HuH-7.5 (cell line): ENCODE data around the gene OR8B12.
"Not testable (repeated sequence)": the region's sequence is repeated elsewhere in the genome, so short reads cannot be mapped to it uniquely, and the experiment has no call there.

ENCODE experiments used
- DNase-seq: peaks from one replicate; pipeline ENCODE4 v3.0.0; 2011; ENCODE audit warnings: low spot score

OR8B12 gene

GRCh38 chr11:124519850-124520549 lies 23.5 kb downstream of the OR8B12 start:
- DNase-seq, result no peak

GRCh38 chr11:124518989-124519451 lies 24.4 kb downstream of the OR8B12 start:
- no peak for DNase-seq

DNA sequence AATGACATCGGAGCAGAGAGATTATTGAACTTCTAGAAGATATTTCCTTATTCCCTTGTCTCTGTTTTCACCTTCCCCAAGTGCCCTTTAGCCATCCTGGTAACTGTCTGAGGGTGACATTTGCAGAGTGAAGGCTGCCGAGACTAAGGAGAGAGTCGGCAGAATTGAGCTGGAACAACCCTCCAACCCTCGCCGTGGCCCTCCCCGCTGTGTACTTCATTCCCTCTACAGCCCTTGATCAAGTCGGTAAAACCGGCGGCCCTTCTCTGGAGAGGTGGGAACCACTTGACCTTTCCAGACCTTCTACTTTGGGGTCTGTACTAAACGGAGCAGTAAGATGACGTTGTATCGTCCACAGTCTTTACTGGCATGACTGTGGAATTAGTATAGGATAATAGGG lies 26.1 kb downstream of the OR8B12 start:
- DNase-seq, result no peak

DNA sequence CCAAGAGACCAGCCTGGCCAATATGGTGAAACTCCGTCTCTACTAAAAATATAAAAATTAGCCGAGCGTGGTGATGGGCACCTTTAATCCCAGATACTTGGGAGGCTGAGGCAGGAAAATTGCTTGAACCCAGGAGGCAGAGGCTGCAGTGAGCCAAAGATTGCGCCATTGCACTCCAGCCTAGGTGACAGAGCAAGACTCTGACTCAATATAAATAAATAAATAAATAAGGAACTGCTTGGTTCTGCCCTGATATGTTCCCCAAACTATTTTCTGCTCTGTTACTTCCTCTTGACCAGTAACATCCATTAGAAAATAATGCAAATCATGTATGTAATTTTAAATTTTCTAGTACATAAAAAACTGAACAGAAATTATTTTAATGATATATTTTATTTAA lies 28.8 kb downstream of the OR8B12 start:
- not testable (repeated sequence) for DNase-seq

DNA sequence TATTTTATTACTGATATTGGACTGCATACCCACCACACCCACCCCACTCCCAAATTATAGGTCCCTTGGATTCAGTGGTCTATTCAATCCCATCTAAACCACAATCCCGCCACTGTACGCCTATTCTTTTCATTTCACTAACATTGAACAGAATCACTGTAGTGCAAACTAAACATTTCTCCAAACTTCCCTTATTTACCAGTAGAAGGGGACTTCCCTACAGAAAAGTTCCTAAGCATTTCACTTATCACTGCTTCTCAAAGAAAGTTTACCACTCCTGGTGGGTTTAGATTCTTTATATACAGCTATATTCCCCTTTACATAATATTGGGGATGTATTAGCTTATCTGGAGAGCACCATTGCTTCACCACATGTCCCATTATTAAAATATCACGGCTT lies 29.3 kb downstream of the OR8B12 start:
- no peak for DNase-seq

- no peak for DNase-seq
Observed at GRCh38 chr11:124511745-124512144, 31.7 kb downstream of the OR8B12 start.

DNA sequence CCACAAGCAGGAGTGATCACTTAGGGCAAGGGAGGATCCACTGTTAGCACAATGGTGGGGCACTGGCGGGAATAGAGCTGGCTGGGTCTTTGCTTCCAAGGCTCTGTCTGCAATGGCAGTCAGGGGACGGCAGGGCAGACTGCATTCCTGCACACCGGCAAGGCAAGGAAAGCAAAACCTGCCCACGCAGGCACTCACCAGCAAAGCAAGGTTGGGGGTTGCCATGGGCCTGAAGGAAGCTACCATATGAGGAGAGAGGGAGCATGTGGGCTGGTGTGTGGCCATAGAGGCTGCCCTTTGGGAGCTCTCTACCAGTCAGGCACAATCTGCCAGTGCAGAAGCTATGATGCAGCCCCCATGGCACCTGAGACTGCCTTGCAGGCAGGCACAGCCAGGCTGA lies 33.2 kb downstream of the OR8B12 start:
- DNase-seq, result no peak

DNA sequence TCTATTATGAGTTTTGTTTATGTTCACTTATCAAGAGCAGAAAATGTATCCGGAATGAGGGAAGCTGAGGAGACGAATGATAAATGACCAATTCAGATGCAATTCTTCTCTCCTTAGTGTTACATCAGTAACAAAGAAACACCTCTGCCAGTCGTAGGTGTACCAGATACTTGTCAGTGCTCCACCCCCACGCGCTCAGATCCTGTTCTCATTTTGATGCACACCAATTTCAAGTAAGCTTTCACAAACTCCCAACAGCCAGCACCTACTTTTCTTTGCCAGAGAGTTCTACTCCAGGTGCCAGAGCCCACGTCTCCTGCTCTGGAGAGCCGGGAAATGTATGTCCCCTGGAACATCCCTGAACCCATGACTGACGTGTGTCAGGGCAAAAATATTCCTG lies 43.7 kb downstream of the OR8B12 start:
- DNase-seq, result no peak

- DNase-seq, result no peak
Observed at GRCh38 chr11:124493016-124493655, 50.3 kb downstream of the OR8B12 start.
